PC-9 (cell line): ENCODE results near the gene CBX1. TPM values are rescaled to one million over a fixed set of nuclear protein-coding genes. Genes with fewer than 3 reads are reported as not detected.

ENCODE experiments used
- BruUV-seq: library from RNA; stranded (reverse); fragments of 400-500 nt; replicated peaks from 2 replicates; lab custom pipeline; 2021; lab: Mats Ljungman, UMichigan
- CTCF ChIA-PET: fragments of 300-600 bp; sonication (Branson Sonifier 250); formaldehyde crosslinking; loops from one replicate; lab custom pipeline; 2022; ENCODE audit warnings: antibody characterized with exemption; lab: Charles Lee
- POLR2A ChIA-PET: fragments of 300-600 bp; sonication (Branson Sonifier 250); formaldehyde crosslinking; loops from one replicate; lab custom pipeline; 2022; ENCODE audit warnings: antibody characterized with exemption; ENCODE audit not compliant: unreplicated experiment; lab: Charles Lee
- DNase-seq, 2 experiments: peaks; one replicate each; pipeline versions ENCODE4 v3.0.0 to v3.0.0-alpha.2; 2015 to 2022; ENCODE audit warnings: mixed read lengths in 1 of 2
- H2AFZ ChIP-seq: fragments of 200-600 bp; sonication (generic); 2 replicates; pipeline ENCODE4 v1.8.1; 2017; ENCODE audit warnings: antibody characterized with exemption
- H3F3A ChIP-seq: fragments of 200-600 bp; sonication (generic); 2 replicates; pipeline ENCODE4 v1.8.1; 2017; ENCODE audit warnings: antibody characterized with exemption, mild to moderate bottlenecking, low read depth; ENCODE audit not compliant: insufficient read depth
- H3K27ac ChIP-seq: fragments of 200-600 bp; sonication (generic); 2 replicates; pipeline ENCODE4 v1.6.1; 2016; ENCODE audit warnings: mixed run types
- H3K27me3 ChIP-seq: fragments of 200-600 bp; sonication (generic); 2 replicates; pipeline ENCODE4 v1.6.1; 2016; ENCODE audit warnings: low read depth, mixed run types; ENCODE audit not compliant: insufficient read depth
- H3K36me3 ChIP-seq: fragments of 200-600 bp; sonication (generic); 2 replicates; pipeline ENCODE4 v1.6.1; 2016; ENCODE audit warnings: low read depth, mixed run types
- H3K4me1 ChIP-seq: fragments of 200-600 bp; sonication (generic); replicated peaks from 2 replicates; pipeline ENCODE4 v1.6.1; 2016; ENCODE audit warnings: mixed run types; ENCODE audit not compliant: insufficient read depth
- H3K4me2 ChIP-seq: fragments of 200-600 bp; sonication (generic); 2 replicates; pipeline ENCODE4 v1.6.1; 2017; ENCODE audit warnings: mixed run types
- H3K4me3 ChIP-seq: fragments of 200-600 bp; sonication (generic); 2 replicates; pipeline ENCODE4 v1.6.1; 2016; ENCODE audit warnings: mixed run types
- H3K79me2 ChIP-seq: fragments of 200-600 bp; sonication (generic); 2 replicates; pipeline ENCODE4 v1.6.1; 2017; ENCODE audit warnings: low read depth, mixed run types
- H3K9me2 ChIP-seq: fragments of 200-600 bp; sonication (generic); 2 replicates; pipeline ENCODE4 v1.8.1; 2017; ENCODE audit warnings: mild to moderate bottlenecking; ENCODE audit not compliant: insufficient read depth
- H3K9me3 ChIP-seq: fragments of 200-600 bp; sonication (generic); 2 replicates; pipeline ENCODE4 v1.8.1; 2016; ENCODE audit warnings: low read depth; ENCODE audit not compliant: insufficient read depth
- H4K20me1 ChIP-seq: fragments of 200-600 bp; sonication (generic); 2 replicates; pipeline ENCODE4 v1.8.1; 2017; ENCODE audit not compliant: insufficient read depth
- CTCF ChIP-seq: fragments of 200-600 bp; sonication (generic); conservative IDR thresholded peaks from 2 replicates; pipeline ENCODE4 v1.6.1; 2017; ENCODE audit warnings: mixed run types, antibody characterized with exemption, mild to moderate bottlenecking, moderate library complexity
- EZH2 ChIP-seq: fragments of 200-600 bp; sonication (generic); IDR thresholded peaks from 2 replicates; pipeline ENCODE4 v1.8.0; 2017; ENCODE audit warnings: antibody characterized with exemption, low read depth
- intact Hi-C: fragments of 100-400 bp; cut with micrococcal nuclease; formaldehyde crosslinking; loops from one replicate; pipeline ENCODE4 v1.10.0; 2022; ENCODE audit not compliant: unreplicated experiment
- total RNA-seq: library from RNA; stranded (reverse); gene quantifications from 2 replicates; pipeline ENCODE4 v1.2.3, GENCODE V29; 2021

Gene CBX1
- total RNA-seq, 1 experiment from 2014 or later, result 93.9 TPM

DNA sequence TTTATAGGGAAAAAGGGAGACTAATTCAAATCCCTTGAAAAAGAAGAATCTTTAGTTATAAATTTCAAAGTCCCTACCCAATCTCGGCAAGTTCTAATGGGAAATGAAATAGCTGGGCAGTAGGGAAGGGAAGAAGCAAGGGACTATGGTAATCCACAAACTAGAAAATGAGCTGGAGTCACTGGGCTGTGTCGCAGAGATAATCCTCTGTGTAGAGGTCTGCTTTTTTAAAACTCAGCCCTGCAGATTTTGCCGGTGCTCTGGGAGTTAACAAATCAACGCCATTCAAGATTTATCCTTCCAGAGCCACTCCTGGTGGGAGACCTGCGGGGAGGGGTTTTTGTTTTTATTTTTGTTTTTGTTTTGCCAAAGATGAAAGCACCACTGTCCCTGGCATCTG, 27.1 kb upstream of the CBX1 start:
- H2AFZ ChIP-seq, result no peak overlapping the region
- H3K4me1 ChIP-seq, result peaks cover 15% of the 10 kb centered on the region
- no peak overlapping the region for H3K4me2 ChIP-seq
- H3K27ac ChIP-seq, result no peak overlapping the region
- no TSS peak for BruUV-seq
- no peaks in the 10 kb centered on the region for H3K9me3 ChIP-seq
- no peaks in the 10 kb centered on the region; the same call in 1 of the 2 replicates for H3K36me3 ChIP-seq
- H4K20me1 ChIP-seq, result no peaks in the 10 kb centered on the region
- TF ChIP-seq CTCF, result no peak
- H3F3A ChIP-seq, result no peaks in the 10 kb centered on the region; the same call in 1 of the 2 replicates
- H3K9me2 ChIP-seq, result no peaks in the 10 kb centered on the region
- H3K4me3 ChIP-seq, result no peak overlapping the region
- intact Hi-C loops, result no loop called here
- no peak for DNase-seq
- POLR2A ChIA-PET, result interaction anchor here (0.6 kb wide), 1 partner anchor 171 kb away, joined by 3 read pairs; no protein-coding TSS in a partner anchor
- H3K27me3 ChIP-seq, result no peaks in the 10 kb centered on the region
- CTCF ChIA-PET, result interaction anchor here (0.5 to 0.8 kb wide), 2 partner anchors 11 to 12 kb away, joined by 4 read pairs; no protein-coding TSS in a partner anchor
- H3K79me2 ChIP-seq, result no peaks in the 10 kb centered on the region

GRCh38 chr17:48127371-48128051, 26.2 kb upstream of the CBX1 start:
- BruUV-seq, result no TSS peak
- POLR2A ChIA-PET, result no interaction called here
- Histone ChIP-seq H3K36me3 (peaks cover 2% of the 10 kb centered on the region; the same call in 1 of the 2 replicates), H3K9me3 (no peaks in the 10 kb centered on the region), H2AFZ (no peak overlapping the region), H3K9me2 (no peaks in the 10 kb centered on the region), H3K27me3 (no peaks in the 10 kb centered on the region), H3K79me2 (no peaks in the 10 kb centered on the region), H3K4me3 (no peak overlapping the region), H3K27ac (no peak overlapping the region), H4K20me1 (no peaks in the 10 kb centered on the region), H3K4me2 (0 out of 2 replicates have a peak overlapping the region, but pooled peaks have one; percentile 1), H3K4me1 (peaks cover 15% of the 10 kb centered on the region), H3F3A (no peaks in the 10 kb centered on the region; the same call in 1 of the 2 replicates)
- intact Hi-C loops, result no loop called here
- CTCF ChIA-PET, result interaction anchor here (0.7 to 0.8 kb wide), 2 partner anchors 12 to 27 kb away, joined by 3 to 4 read pairs; no protein-coding TSS in a partner anchor
- DNase-seq, result peak; percentile 67 to 84
- no peak for TF ChIP-seq EZH2
- TF ChIP-seq CTCF, result no peak

DNA sequence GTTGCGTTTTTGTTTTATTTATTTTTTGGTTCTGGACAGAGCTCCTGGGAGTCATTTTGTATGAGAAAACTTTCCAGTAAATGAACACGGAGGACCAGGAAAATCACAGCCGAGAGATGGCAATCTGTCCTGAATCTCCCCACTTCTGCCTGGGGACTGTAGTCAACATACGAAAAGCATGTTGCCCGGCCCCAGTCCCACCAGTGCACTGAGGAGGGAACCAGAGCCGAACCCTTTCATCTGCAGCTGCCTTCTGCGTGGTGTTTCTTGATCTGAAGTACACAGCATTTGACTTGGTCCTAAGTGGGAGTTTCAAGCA, 25.2 kb upstream of the CBX1 start:
- intact Hi-C loops, result no loop called here
- H3K27ac ChIP-seq, result no peak overlapping the region
- H3K9me2 ChIP-seq, result no peaks in the 10 kb centered on the region
- H3F3A ChIP-seq, result no peaks in the 10 kb centered on the region; the same call in 1 of the 2 replicates
- no peak overlapping the region for H3K4me3 ChIP-seq
- no peaks in the 10 kb centered on the region for H3K79me2 ChIP-seq
- CTCF ChIA-PET, result interaction anchor here (0.5 to 0.8 kb wide), 4 partner anchors 47 to 430 kb away, joined by 3 to 5 read pairs (median 3); no protein-coding TSS in a partner anchor
- POLR2A ChIA-PET, result no interaction called here
- H3K27me3 ChIP-seq, result no peaks in the 10 kb centered on the region
- TF ChIP-seq CTCF (no peak), EZH2 (no peak)
- no peaks in the 10 kb centered on the region for H4K20me1 ChIP-seq
- no peaks in the 10 kb centered on the region for H3K9me3 ChIP-seq
- no peak for DNase-seq
- H3K36me3 ChIP-seq, result peaks cover 9% of the 10 kb centered on the region; the same call in 1 of the 2 replicates
- no peak overlapping the region for H2AFZ ChIP-seq
- no TSS peak for BruUV-seq
- peaks cover 15% of the 10 kb centered on the region for H3K4me1 ChIP-seq
- H3K4me2 ChIP-seq, result no peak overlapping the region
